Trophoblast cell (in vitro differentiated cells and primary cell): ENCODE data around the gene C1QTNF8.

Experiments used
- DNase-seq, 2 donors: peaks; one replicate each; pipeline ENCODE4 v3.0.0-alpha.2; 2016
- H2AFZ ChIP-seq: 2 replicates; pipeline ENCODE4 v1.6.1; 2013; ENCODE audit warnings: low read length, moderate library complexity, mild to moderate bottlenecking; ENCODE audit not compliant: insufficient read depth, poor library complexity
- H2AK5ac ChIP-seq: 2 replicates; pipeline ENCODE4 v1.6.1; 2013; ENCODE audit warnings: mild to moderate bottlenecking, low read length
- H2BK120ac ChIP-seq: 2 replicates; pipeline ENCODE4 v1.6.1; 2013; ENCODE audit warnings: low read length, mild to moderate bottlenecking, moderate library complexity; ENCODE audit not compliant: insufficient read depth, poor library complexity
- H2BK12ac ChIP-seq: 2 replicates; pipeline ENCODE4 v1.6.1; 2013; ENCODE audit warnings: mild to moderate bottlenecking, low read length, moderate library complexity
- H2BK5ac ChIP-seq: 2 replicates; pipeline ENCODE4 v1.6.1; 2013; ENCODE audit warnings: low read length, low read depth, moderate library complexity, mild to moderate bottlenecking; ENCODE audit not compliant: poor library complexity
- H3K14ac ChIP-seq: 2 replicates; pipeline ENCODE4 v1.6.1; 2013; ENCODE audit warnings: mild to moderate bottlenecking, low read length
- H3K18ac ChIP-seq: 2 replicates; pipeline ENCODE4 v1.6.1; 2013; ENCODE audit warnings: mild to moderate bottlenecking, low read length
- H3K23ac ChIP-seq: 2 replicates; pipeline ENCODE4 v1.6.1; 2013; ENCODE audit warnings: low read length
- H3K27ac ChIP-seq: 2 replicates; pipeline ENCODE4 v1.5.1; 2013; ENCODE audit warnings: low read depth, mild to moderate bottlenecking, inconsistent platforms, low read length, moderate library complexity
- H3K27me3 ChIP-seq: 2 replicates; pipeline ENCODE4 v1.6.1; 2013; ENCODE audit warnings: inconsistent platforms, mild to moderate bottlenecking, low read length, moderate library complexity; ENCODE audit not compliant: insufficient read depth
- H3K36me3 ChIP-seq, 2 experiments: 1 replicate in 1 of 2; 2 replicates in 1 of 2; pipeline ENCODE4 v1.6.1; 2013; ENCODE audit warnings: low read length in 2 of 2, mild to moderate bottlenecking in 2 of 2, moderate library complexity in 1 of 2; ENCODE audit not compliant: insufficient read depth in 2 of 2, control insufficient read depth in 1 of 2
- H3K4ac ChIP-seq: 2 replicates; pipeline ENCODE4 v1.6.1; 2013; ENCODE audit warnings: low read depth, mild to moderate bottlenecking, low read length, moderate library complexity
- H3K4me1 ChIP-seq, 2 experiments: 1 replicate in 1 of 2; 2 replicates in 1 of 2; pipeline ENCODE4 v1.6.1; 2013; ENCODE audit warnings: low read length in 2 of 2, mild to moderate bottlenecking in 2 of 2, moderate library complexity in 1 of 2; ENCODE audit not compliant: insufficient read depth in 2 of 2, control insufficient read depth in 1 of 2
- H3K4me2 ChIP-seq: 2 replicates; pipeline ENCODE4 v1.6.1; 2013; ENCODE audit warnings: inconsistent platforms, mild to moderate bottlenecking, low read length, moderate library complexity
- H3K4me3 ChIP-seq: 2 replicates; pipeline ENCODE4 v1.5.1; 2013; ENCODE audit warnings: mild to moderate bottlenecking, low read depth, low read length, inconsistent platforms
- H3K79me1 ChIP-seq: one replicate; pipeline ENCODE4 v1.6.1; 2013; ENCODE audit warnings: low read length
- H3K79me2 ChIP-seq: 2 replicates; pipeline ENCODE4 v1.6.1; 2013; ENCODE audit warnings: low read length, mild to moderate bottlenecking; ENCODE audit not compliant: control insufficient read depth, insufficient read depth, poor library complexity
- H3K9ac ChIP-seq: 2 replicates; pipeline ENCODE4 v1.6.1; 2013; ENCODE audit warnings: mild to moderate bottlenecking, low read length
- H3K9me3 ChIP-seq: 2 replicates; pipeline ENCODE4 v1.6.1; 2013; ENCODE audit warnings: low read depth, mild to moderate bottlenecking, control low read depth, inconsistent platforms, low read length; ENCODE audit not compliant: insufficient read depth
- H4K12ac ChIP-seq: 2 replicates; pipeline ENCODE4 v1.6.1; 2013; ENCODE audit warnings: low read depth, mild to moderate bottlenecking, low read length, moderate library complexity
- H4K8ac ChIP-seq: 2 replicates; pipeline ENCODE4 v1.6.1; 2013; ENCODE audit warnings: low read depth, mild to moderate bottlenecking, low read length, moderate library complexity
- H4K91ac ChIP-seq: one replicate; pipeline ENCODE4 v1.6.1; 2013; ENCODE audit warnings: low read depth, mild to moderate bottlenecking, low read length, moderate library complexity
- WGBS: extraction: QIAGEN DNeasy Blood & Tissue Kit; methylation state at CpG from one replicate; pipeline ENCODE4 v1.1.7; 2013; ENCODE audit warnings: missing lambda C conversion rate; ENCODE audit not compliant: insufficient read length, insufficient coverage; ENCODE audit errors: extremely low coverage; 5-methylcytosine and 5-hydroxymethylcytosine counted together

Gene C1QTNF8

DNA sequence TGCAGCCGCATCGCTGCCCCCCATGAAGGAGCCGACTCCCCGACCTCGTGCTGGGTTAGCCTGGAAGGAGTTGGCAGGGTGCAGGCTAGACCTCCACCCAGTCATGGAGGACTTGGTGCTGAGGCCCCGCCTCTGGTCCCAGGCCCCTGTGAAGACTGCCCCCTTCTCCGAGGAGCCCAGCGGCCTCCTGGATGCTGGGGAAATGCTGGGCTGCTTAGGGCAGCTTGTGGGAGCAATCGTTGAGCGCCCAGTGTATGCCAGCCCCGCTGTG, 21.7 kb downstream of the C1QTNF8 start:
- Histone ChIP-seq H3K4me2 (no peak overlapping the region), H3K36me3 (no peaks in the 10 kb centered on the region), H3K79me2 (no peaks in the 10 kb centered on the region), H3K4me3 (no peak overlapping the region), H3K14ac (no peak overlapping the region), H2BK120ac (no peak overlapping the region), H4K12ac (no peak overlapping the region), H2BK12ac (no peak overlapping the region), H2AK5ac (no peak overlapping the region), H3K27me3 (peaks cover 13% of the 10 kb centered on the region), H4K91ac (no peak overlapping the region), H3K4ac (no peak overlapping the region), H3K9me3 (no peaks in the 10 kb centered on the region), H2BK5ac (no peak overlapping the region), H3K4me1 (no peaks in the 10 kb centered on the region), H3K18ac (no peak overlapping the region), H3K79me1 (no peaks in the 10 kb centered on the region), H2AFZ (no peak overlapping the region), H3K23ac (no peak overlapping the region), H3K9ac (no peak overlapping the region), H3K27ac (no peak overlapping the region), H4K8ac (no peak overlapping the region)
- WGBS: no CpG with 5 or more reads among the region's 11 CpGs
- DNase-seq: no peak

DNA sequence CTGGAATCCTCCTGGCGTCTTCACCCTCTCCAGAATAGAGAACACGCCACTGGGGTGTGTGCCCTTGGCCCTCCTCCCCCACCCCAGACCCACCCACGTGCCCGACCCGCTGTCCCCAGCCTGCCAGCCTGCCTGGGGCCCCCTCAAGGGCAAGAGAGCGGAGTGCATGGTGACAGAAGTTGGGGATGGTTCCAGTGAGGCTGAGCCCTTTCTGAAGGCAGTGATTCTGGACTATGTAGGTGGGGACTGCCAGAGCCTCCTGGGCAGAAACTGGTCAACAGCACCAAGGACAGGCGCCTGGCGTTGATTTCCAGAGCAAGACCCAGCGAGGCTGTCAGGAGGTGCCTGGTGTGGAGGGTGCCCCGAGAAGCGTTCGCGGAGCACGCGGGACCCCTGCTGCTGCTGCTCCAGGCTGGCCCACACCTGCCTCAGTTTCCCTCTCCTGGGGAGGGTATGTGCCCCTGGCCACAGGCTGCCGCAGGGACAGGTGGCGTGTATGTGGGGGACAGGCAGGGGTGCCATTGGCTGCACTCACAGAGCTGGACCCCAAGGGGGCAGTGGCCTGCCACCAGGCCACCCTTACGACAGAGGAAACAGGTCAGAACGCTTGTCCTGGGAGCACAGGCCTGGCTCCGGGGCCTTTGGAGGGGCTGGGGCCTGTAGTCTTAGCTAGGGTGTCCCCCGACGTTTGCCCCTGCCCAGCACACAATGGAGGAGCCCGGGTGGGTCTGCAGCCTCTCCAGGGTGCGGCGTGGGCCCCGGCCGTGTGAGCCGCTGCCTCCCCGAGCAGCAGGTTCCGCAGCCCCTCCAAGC, 22.3 kb downstream of the C1QTNF8 start:
- Histone ChIP-seq H3K79me2 (no peaks in the 10 kb centered on the region), H4K91ac (no peak overlapping the region), H3K18ac (no peak overlapping the region), H2AK5ac (no peak overlapping the region), H3K4me1 (no peaks in the 10 kb centered on the region), H3K4me3 (no peak overlapping the region), H3K9me3 (no peaks in the 10 kb centered on the region), H2BK120ac (no peak overlapping the region), H3K4me2 (no peak overlapping the region), H4K8ac (no peak overlapping the region), H2BK12ac (no peak overlapping the region), H4K12ac (no peak overlapping the region), H3K27me3 (peaks cover 13% of the 10 kb centered on the region), H3K14ac (no peak overlapping the region), H3K27ac (no peak overlapping the region), H3K36me3 (no peaks in the 10 kb centered on the region), H3K23ac (no peak overlapping the region), H2AFZ (no peak overlapping the region), H3K79me1 (no peaks in the 10 kb centered on the region), H3K9ac (no peak overlapping the region), H2BK5ac (no peak overlapping the region), H3K4ac (no peak overlapping the region)
- no CpG with 5 or more reads among the region's 30 CpGs for WGBS
- DNase-seq: no peak

DNA sequence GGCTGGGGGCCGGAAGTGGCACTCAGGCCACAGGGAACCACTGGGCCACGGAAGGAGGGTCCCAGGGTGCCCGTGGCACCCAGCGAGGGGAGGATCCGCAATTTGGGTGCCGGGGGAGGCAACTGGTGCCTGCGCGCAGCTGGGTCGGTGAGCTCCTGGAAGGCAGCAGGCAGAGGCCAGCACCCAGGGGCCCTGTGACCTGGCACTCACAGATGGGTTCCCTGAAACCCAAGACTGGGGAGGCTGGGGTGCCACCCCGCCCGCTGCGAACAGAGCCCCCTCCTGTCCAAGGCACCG, 22.8 kb downstream of the C1QTNF8 start:
- Histone ChIP-seq H4K8ac (no peak overlapping the region), H3K4me3 (no peak overlapping the region), H3K4me2 (no peak overlapping the region), H3K14ac (no peak overlapping the region), H3K36me3 (no peaks in the 10 kb centered on the region), H3K9me3 (no peaks in the 10 kb centered on the region), H2BK120ac (no peak overlapping the region), H2AFZ (no peak overlapping the region), H3K18ac (no peak overlapping the region), H3K27me3 (peaks cover 13% of the 10 kb centered on the region), H3K27ac (no peak overlapping the region), H2BK12ac (no peak overlapping the region), H4K12ac (no peak overlapping the region), H2BK5ac (no peak overlapping the region), H2AK5ac (no peak overlapping the region), H3K23ac (no peak overlapping the region), H3K79me2 (no peaks in the 10 kb centered on the region), H3K4me1 (no peaks in the 10 kb centered on the region), H3K4ac (no peak overlapping the region), H4K91ac (no peak overlapping the region), H3K9ac (no peak overlapping the region), H3K79me1 (no peaks in the 10 kb centered on the region)
- WGBS: no CpG with 5 or more reads among the region's 13 CpGs
- DNase-seq: no peak

DNA sequence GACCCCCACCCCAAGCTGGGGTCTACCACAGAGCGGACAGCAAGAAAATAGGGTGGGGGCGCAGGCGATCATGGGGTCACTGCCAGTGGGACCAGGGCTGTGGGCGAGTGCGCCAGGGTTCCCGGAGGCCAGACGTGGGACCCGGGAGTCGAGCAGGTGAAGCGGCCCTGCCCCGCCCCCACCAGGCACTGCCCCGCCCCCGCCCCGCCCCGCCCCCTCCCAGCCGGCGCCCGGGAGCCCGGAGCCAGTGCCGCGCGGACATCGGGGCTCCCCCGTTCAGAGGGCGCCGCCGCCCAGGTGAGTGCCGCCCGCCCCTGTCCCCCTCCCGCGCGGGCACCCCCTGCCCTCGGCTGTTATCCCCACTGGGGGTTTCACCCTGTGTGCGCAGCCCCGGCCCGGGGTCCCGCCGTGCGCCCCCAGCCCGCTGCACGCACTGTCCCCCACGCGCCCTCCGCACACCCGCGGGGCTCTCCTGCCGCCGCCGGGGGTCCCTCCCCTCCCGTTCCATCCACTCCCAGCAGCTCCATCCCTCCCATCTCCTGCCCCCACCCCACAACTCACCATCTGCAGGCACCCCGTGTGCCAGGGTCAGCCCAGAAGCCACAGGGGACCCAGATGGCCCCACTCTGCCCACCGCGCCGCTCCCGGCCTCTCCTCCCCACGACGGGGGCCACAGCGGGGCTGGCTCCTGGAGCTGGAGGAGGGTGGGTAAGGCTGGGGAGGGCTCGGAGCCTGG, 23.4 kb downstream of the C1QTNF8 start, which contains the start of gene SSTR5:
Gene SSTR5 (plus strand): TSS at position 222 of the 736 bp plus-strand sequence. CDS start 6,122 bp downstream, outside the sequence.
- no CpG with 5 or more reads among the region's 59 CpGs for WGBS
- H4K12ac ChIP-seq: no peak within 1 kb of the TSS
- peaks cover 13% of the 10 kb centered on the region for H3K27me3 ChIP-seq
- no peak within 1 kb of the TSS for H3K14ac ChIP-seq
- H2BK5ac ChIP-seq: no peak within 1 kb of the TSS
- H3K23ac ChIP-seq: no peak within 1 kb of the TSS
- no peaks in the 10 kb centered on the region for H3K4me1 ChIP-seq
- no peak within 1 kb of the TSS for H3K27ac ChIP-seq
- no peak within 1 kb of the TSS for H2AFZ ChIP-seq
- no peaks in the 10 kb centered on the region for H3K79me1 ChIP-seq
- H2BK120ac ChIP-seq: no peak within 1 kb of the TSS
- no peak within 1 kb of the TSS for H3K9ac ChIP-seq
- H2BK12ac ChIP-seq: no peak within 1 kb of the TSS
- no peak within 1 kb of the TSS for H3K4ac ChIP-seq
- H2AK5ac ChIP-seq: no peak within 1 kb of the TSS
- H4K8ac ChIP-seq: no peak within 1 kb of the TSS
- H3K18ac ChIP-seq: no peak within 1 kb of the TSS
- H3K79me2 ChIP-seq: no peaks in the 10 kb centered on the region
- no peaks in the 10 kb centered on the region for H3K9me3 ChIP-seq
- H3K4me3 ChIP-seq: no peak within 1 kb of the TSS
- H4K91ac ChIP-seq: no peak within 1 kb of the TSS
- no peak for DNase-seq
- no peaks in the 10 kb centered on the region for H3K36me3 ChIP-seq
- H3K4me2 ChIP-seq: no peak within 1 kb of the TSS
